Vagina (tissue), 2 donors: ENCODE measurements around the gene CCNE1.

Experiments
- CTCF ChIP-seq, 3 experiments: fragments of 450-650 bp in 2 of 3; fragments of 200-600 bp in 1 of 3; sonication (generic) in 1 of 3; IDR thresholded peaks; one replicate each; pipeline ENCODE4 v1.5.1; 2017 to 2019; ENCODE audit warnings: antibody characterized with exemption in 3 of 3, mild to moderate bottlenecking in 2 of 3, moderate library complexity in 2 of 3
- POLR2A ChIP-seq, 2 donors: fragments of 450-650 bp; IDR thresholded peaks; one replicate each; pipeline ENCODE4 v1.6.1; 2017; ENCODE audit warnings: antibody characterized with exemption in 2 of 2, mild to moderate bottlenecking in 2 of 2, moderate library complexity in 2 of 2
- POLR2AphosphoS5 ChIP-seq, 2 donors: sonication (generic); formaldehyde crosslinking; IDR thresholded peaks; one replicate each; pipeline ENCODE4 v1.9.0; 2017; ENCODE audit warnings: antibody characterized with exemption in 2 of 2, mild to moderate bottlenecking in 2 of 2, low read depth in 1 of 2; ENCODE audit not compliant: insufficient read depth in 1 of 2

- TF ChIP-seq CTCF (IDR thresholded peaks at IDR 0.05), result no peak
- no peak for TF ChIP-seq POLR2AphosphoS5 (IDR thresholded peaks at IDR 0.05; ENCODE audit: insufficient read depth in 1 of 2, low read depth in 1 of 2)
- no peak for TF ChIP-seq POLR2A (IDR thresholded peaks at IDR 0.05)
These were observed 40.2 kb downstream of the CCNE1 start for GRCh38 chr19:29851769-29852521.
